Pulmonary artery endothelial cell (primary cell): Measurements from ENCODE around the gene PRR33. TPM values are rescaled to one million over a fixed set of nuclear protein-coding genes. Genes with fewer than 3 reads are reported as not detected.
A peak's percentile ranks its signal among the peaks of the same experiment; 100 is the strongest.

Source experiments
- DNase-seq: peaks from one replicate; pipeline ENCODE4 v3.0.0-alpha.2; 2011; ENCODE audit warnings: low read depth, low spot score
- total RNA-seq: library from RNA; depleted of rRNA; stranded (reverse); fragments of >200 nt; gene quantifications from 2 replicates; pipeline ENCODE4 v1.2.3, GENCODE V29; 2014

PRR33 gene
- total RNA-seq, 1 donor from 2014 or later, result not detected

DNA sequence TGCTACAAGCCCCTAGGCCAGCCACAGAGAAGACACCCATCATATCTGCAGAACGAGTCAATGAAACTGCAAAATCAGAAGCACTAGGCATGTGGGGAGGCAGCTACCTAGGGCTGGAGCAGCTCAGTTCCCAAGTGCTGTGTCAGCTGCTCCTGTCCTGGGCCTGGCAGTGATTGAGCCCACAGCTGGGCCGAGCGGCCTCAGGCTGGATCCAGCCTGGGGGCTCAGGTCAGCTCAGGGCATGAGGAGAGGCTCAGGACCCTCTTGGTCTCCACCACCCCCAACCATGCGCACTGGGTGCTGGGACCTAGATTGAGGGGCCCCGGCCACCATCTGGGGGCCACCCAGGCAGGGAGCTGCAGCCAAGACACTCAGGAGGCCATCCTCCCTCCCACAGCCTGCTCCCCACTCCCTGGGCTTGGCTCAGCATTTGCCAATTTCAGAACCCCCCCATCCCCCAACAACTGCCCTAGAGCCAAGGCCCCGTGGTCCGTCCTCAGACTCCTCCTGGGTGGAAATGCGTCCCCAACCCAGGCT lies 25.4 kb upstream of the PRR33 start:
- DNase-seq, result no peak

DNA sequence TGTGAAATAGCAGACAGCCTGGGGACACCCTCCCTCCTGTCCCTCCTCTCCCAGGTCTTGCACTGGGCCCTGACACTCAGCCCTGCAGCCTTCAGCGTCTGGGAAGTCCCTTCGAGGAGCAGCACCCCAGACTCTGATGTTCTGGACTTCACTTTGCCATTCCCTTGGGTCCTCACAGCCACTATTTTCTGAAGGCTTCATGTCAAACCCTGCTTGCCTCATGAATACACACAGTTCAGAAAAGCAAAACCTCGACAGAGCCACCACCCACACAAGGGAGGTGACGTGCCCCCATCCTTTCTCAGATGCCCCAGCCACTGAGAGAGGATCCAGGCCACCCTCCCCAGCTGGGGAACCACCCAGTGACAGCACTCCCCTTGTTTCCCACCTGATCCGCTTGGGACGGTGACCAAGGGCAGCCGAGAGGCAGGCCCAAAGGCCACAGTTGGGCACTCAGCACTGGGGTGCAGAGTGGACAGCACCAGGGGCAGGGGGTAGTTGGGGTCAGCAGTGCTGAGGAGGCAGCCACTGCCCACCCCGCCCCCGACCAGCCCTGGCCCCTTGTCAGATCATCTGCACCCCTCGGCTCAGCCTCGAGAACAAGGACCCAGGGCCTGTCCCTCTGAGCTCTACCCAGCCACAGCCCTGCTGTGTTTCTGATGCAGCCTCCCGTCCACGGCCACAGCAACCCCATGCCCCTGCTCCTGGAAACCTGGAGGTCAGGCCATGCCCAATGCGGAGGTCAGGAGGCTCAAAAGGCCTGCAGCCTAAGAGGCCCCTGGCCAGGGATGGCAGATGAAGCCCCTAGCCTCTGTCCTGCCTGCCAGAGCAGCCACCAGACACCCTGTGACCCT lies 24.7 kb upstream of the PRR33 start:
- DNase-seq, result no peak

DNA sequence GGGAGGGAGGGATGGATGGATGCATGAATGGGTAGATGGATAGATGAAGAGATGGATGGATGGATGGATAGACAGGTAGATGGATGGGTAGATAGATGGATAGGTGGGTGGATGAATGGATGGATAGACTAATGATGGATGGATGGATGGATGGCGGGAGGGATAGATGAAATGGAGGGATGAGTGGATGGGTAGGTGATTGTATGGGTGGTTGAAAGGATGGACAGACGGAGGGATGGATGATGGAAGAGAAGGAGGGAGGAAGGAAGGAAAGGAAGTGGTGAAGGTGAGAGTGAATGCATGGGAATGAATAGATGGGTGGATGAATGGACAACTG lies 24.1 kb upstream of the PRR33 start:
- DNase-seq, result no peak

DNA sequence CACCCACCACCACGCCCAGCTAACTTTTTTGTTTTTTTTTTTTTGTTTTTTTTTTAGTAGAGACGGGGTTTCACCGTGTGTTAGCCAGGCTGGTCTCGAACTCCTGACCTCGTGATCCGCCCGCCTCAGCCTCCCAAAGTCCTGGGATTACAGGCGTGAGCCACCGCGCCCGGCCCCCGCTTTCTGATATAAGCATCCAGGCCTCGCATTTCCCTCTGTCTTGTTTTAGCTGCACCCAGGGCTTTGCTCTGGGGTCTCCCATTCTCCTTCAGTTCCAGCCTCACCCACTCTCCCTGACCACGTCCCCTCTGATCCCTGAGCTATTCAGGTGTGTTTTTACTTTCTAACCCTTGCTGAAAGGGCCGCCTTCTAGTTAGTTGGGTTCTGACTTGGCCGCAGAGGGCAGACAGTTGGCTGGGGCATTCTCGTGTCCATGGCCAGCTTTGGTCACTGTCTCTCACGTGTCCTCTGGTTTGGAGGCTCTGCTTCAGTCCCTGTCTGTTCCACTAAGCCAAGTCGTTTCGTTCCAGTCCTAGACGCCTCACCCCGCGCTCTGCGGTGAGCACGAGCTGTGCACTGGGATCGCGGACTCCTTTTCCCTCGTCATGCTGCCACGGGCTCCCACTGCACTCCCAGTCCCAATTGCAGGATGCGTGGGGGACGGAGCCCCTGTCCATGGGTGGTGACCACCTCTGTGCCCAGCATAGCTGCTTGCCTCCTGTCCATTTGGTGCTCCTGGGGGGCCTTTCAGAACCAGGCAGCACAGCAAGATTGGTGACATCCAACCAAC lies 21.8 kb upstream of the PRR33 start:
- DNase-seq, result no peak

DNA sequence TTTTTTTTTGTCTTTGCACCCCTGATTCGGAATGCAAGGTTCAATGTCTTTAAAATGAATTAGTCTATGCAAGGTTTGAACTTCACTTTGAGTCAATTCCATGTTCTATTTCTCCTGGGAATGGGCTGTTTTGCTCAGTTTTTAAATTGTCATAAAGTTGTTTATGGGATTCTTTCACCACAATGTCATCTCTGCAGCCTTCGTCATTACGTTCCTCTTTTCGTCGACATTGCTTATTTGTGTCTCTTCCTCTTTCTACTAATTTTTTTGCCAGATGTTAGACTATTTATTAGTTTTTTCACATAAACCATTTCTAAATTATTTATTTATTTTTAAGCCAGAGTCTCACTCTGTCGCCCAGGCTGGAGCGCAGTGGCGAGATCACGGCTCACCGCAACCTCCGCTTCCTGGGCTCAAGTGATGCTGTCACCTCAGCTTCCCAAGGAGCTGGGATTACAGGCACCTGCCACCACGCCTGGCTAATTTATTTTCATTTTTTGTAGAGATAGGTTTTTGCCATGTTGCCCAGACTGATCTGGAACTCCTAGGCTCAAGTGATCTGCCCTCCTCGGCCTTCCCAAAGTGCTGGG lies 20.7 kb upstream of the PRR33 start:
- DNase-seq, result no peak

DNA sequence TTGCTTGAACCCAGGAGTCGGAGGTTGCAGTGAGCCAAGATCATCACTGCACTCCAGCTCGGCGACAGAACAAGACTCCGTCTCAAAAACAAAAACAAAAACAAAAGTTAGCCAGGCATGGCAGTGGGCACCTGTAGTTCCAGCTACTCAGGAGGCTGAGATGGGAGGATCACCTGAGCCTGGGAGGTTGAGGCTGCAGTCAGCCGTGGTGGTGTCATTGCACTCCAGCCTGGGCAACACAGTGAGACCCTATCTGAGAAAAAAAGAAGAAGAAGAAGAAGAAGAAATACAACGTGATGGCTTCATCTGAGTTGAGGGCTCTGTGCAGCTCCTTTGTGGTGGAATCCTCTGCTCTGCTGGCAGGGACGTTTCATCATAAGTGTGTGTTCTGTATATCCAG lies 17.8 kb upstream of the PRR33 start:
- no peak for DNase-seq

DNA sequence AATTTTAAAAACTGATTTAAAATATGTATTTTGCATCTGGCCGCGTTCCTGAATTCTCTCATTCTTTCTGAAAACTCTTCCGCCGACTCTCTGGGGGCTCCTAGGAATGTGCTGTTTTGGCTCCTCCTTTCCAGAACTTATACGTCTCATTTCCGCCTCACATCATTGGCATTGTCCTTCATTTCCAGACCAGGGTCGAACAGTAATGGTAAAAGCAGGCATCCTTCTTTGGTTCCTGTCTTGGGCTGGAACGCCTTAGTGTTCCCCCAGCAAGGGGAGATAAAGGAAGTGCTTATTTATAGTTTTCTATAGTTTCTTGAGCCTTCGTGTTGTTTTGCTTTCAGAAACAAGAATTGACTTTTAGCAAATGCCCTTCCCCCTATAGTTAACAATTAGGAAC lies 16.9 kb upstream of the PRR33 start:
- DNase-seq, result peak; percentile 61

DNA sequence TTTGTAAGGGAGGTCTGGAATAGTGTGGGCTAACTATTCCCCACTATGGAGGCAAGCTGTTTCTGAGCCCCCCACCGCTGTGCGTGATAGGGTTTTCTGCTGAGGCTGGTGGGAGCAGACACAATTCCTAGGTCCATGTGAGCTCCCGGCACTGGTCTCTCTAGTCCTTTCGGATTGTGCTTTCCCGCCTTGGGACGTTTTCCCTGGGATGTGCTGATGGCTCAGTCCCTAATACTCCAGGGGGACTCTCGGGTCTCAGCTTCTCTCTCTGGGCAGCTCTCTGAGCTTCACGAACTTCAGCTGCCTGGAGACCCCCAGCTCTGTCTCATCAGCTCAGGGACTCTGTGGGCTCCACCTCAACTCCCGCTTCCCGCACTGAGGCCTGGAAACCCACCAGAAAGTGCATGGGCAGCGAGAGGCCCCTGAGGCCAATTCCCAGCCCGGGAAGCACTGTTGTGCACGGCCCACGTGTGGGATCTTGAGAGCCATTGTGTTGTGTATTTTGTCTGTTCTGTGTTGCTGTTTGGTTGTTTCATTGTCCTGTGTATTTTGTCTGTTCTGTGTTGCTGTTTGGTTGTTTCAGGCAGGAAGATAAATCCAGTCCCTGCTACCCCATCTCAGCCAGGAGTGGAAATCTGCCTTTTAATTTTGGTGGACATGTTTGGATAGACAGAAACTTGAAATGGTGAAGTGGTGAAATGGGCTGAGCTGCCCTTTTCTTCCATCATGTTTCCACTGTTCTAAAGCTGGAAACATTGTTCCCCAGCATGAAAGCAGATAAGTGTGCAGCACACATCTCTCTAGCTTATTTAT lies 15.1 kb upstream of the PRR33 start:
- no peak for DNase-seq

DNA sequence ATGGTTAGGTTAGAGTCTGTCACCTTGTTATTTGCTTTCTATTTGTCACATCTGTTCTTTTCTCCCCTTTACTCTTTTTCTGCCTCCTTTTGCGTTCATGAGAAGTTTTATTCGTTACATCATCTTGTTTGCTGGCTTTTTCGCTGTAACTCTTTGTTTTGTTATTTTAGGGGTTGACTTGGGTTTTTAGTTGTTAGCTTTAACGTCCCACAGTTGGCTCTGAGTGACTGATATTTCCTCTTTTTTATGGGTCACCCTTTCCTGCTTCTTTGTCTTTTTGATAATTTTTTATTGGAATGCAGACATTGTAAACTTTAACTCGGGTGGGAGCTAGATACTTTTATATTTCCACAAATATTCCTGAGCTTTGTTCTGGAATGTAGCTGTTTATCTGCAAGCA lies 14.5 kb upstream of the PRR33 start:
- DNase-seq, result no peak

DNA sequence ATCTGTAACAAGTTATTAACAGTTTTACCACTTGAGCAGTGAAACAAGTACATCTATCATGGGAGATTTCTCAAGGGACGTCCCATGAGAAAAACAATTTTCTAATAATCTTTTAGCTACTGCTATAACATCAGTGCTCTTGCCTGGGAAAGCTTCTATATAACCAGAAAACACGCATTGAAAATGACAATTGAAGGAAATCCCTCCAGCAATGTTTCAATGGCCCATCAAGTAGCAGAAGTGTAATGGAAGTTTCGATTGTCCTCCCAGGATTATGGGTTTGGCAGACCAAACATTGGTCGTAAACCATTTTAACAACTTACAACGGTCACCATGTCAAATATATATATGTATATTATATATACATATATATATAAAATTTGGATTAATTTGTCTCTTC lies 8.0 kb upstream of the PRR33 start:
- DNase-seq, result no peak

DNA sequence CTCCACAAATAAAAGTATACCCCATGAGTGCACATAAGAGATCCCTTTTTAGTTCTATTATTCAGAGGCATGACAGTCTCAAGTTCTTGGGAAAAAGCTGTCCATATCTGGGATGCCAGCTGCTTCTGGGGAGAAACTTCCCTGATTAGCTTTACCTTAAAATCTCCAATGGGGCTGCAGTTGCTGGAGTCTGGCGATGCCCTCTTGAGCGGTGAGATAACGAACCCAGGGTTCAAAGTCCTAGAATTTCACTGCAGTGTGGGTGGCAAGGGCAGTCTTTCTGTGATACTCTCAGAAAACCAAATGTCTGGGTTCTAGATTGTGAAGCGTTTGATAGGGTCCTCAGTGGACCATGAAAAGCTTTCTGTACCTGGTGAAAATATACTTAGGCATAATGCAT lies 7.4 kb upstream of the PRR33 start:
- DNase-seq, result no peak

DNA sequence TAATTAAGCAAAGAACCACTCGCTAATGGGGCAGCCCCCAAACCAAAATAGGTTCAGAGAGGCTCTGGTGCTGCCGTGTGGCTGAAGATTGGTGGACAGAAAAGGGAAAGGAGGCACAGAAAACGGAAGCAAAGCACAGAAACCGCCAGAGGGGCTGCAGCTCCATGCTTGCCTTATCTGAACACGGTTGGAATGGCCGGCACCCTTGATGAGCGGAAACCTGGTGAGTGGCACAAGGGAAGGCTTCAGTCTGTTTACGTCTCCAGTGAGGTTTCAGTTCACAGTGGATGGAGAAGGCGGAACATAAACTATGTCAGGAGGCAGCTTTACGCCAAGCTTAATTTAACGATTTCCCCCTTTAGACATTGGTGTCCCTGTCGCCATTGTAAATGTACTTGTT lies 5.2 kb upstream of the PRR33 start:
- DNase-seq, result no peak

DNA sequence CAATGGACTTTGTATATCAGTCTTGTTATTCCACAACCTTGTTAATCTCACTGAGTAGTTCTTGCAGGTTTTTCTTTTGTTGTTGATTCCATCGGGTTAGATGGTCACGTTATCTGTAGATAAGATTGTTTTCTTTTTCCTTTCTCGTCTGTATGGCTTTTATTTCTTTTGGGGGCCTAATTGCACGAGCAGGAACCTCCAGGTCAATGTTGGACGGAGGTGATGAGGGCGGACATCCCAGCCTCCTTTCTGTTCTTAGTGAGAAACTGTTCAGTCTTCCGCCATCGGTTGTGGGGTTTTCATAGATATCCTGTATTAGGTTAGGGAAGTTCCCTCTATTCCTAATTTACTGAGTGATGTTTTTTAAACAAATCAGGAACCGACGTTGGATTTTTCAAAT lies 4.8 kb upstream of the PRR33 start:
- DNase-seq, result no peak

DNA sequence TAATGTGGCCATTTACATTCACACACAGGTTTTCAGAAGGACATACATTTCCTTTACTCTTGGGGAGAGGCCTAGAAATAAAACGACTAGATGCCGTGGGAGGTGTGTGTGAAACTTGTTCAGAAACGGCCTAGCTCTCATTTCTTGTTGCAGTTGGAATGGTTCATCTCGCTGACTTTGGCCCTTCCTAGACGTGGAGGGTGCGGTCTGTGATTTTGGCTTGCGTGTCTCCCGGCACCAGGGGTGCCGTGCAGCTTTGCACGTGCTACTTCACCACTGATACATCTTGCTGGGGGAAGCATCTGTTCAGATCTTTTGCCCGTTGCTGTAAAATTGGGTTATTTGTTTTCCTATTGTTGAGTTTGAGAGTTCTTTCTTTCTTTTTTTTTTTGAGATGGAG lies 3.1 kb upstream of the PRR33 start:
- DNase-seq, result no peak

DNA sequence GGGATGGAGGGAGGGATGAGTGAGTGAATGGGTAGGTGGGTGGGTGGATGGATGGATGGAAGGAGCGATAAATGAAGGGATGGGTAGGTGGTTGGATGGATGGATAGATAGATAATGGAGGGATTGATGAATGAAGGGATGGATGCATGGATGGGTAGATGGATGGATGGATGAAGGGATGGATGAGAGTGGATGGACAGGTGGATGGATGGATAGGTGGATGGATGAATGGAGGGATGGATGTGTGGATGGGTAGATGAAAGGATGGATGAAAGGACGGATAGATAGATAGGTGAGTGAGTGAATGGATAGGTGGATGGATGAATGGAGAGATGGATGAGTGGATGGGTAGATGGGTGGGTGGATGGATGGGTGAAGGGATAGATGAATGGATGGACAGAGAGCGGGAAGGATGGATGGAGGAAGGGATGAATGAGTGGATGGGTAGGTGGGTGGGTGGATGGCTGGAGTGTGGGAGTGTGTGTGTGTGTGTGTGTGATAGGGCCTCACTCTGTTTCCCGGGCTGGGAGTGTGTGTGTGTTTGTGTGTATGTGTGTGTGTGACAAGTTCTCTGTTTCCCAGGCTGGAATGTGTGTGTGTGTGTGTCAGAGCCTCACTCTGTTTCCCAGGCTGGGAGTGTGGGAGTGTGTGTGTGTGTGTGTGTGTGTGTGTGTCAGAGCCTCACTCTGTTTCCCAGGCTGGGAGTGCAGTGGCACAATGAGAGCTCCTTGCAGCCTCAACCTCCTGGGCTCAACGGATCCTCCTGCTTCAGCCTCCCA lies 2.1 kb upstream of the PRR33 start:
- DNase-seq, result no peak

DNA sequence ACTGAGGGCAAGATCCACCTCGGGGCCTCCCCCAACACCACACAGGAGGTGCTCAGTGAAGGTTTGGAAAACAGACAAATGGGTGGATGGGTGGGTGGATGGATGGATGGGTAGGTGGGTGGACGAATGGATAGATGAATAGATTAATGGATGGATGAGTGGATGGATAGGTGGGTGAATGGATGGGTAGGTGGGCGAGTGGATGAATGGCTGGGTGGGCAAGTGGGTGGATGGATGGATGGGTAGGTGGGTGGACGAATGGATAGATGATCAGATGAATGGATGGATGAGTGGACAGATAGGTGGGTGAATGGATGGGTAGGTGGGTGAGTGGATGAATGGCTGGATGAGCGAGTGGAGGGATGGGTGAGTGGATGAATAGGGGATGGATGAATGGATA lies 863 bp upstream of the PRR33 start:
- no peak for DNase-seq

DNA sequence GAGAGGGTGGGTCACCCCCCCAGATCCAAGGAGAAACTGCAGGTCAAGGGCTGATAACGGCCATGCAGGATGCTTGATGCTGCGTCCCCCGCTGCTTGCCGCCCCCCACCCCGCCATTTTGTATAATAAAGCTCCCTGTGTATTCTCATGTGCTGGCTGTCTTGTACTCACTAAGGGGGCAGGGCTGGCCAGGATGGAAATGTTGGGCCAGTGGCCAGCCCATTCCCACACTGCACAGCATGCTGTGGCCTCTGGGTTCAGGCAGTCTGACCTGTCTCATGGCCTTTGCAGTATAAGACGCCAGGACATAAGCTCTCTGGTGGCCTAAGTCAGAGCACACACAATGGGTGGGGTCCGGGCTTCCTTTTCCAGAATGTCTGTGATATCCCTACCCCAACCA lies 421 bp upstream of the PRR33 start:
- no peak for DNase-seq

DNA sequence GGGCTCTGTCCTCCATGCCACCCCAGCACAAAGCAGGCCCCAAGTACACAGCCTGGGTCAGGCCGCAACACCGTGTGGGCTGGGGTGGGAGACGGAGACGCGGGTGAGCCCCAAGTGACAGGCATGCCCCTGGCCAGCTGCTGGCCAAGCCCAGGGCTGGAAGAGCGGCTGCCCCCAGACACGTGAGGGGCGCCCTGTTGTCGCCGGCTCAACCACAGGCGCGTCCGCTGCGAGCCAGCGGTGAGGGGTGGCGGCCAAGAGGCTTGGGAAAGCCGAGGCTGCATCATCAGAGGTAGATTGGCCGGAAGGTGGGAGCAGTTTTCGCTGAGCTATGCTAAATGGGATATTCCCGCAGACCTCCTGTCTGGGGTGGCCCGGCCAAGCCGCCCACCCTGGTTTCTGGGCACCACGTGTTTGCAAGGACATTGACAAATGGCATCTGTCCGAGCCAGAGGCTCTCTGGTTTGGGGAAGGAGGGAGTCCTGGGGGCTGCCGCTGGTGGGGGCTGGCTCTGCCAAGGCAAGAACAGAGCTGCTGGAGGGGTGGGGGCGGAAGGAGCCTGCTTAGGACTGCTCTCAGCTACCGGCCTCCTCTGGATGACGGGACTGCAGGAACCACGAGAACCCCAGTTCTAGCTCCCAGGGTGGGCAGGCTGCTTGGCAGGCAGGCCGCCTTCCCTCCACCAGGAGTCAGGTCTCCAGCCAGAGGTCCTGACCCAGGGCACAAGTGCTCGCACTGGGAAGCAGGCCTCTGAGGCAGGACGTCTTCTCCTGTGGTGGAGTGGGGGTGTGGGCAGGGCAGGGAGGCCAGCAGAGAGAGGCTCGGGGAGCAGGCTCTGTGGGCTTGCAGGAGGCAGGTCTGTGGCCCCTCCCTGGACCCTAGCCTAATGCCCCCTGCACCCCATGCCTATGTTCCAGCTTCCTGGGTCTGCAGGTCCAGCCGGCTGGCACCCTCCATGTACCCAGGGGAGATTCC lies 552 bp downstream of the PRR33 start:
- DNase-seq, result no peak
